Measurements from ENCODE around the gene CHID1.

GRCh38 chr11:895331-896110, 15.1 kb downstream of the CHID1 start:
- TF ChIP-seq PKNOX1 (IDR thresholded peaks at IDR 0.05) (no peak), HDGF (IDR thresholded peaks at IDR 0.05; ENCODE audit: borderline replicate concordance) (no peak), SUZ12 (IDR thresholded peaks at IDR 0.05) (no peak)

Measured in HEK293T (cell line).